Measurements from ENCODE around the gene CEACAM3.
A peak's percentile ranks its signal among the peaks of the same experiment; 100 is the strongest.
"Not testable (repeated sequence)": the region's sequence is repeated elsewhere in the genome, so short reads cannot be mapped to it uniquely, and the experiment has no call there.

Gene CEACAM3

DNA sequence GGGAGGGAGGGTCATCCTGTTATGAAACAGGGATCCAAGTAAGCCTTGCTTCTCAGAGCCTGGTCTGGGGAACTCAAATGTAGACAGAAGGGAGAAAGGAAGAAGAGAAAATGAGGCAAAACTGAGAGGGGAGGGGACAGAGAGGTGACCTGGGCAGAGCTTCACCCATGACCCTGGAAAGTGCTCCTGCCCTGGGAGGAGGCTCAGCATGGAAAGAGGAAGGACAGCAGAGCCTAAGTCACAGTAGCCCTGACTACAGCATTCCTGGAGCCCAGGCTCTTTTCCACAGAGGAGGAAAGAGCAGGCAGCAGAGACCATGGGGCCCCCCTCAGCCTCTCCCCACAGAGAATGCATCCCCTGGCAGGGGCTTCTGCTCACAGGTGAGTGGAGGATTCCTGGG is at the start of gene CEACAM3:
TSS of gene CEACAM3 (plus strand) at position 226 of the 400 bp plus-strand sequence. CDS start at position 317, 91 bp downstream.
- CTCF ChIA-PET, result interaction anchor here (0.7 to 6.1 kb wide), 10 partner anchors 9 to 68 kb away, joined by 3 to 158 read pairs (median 8); no protein-coding TSS in a partner anchor
- Mint-ChIP-seq H3K27ac (no peak within 1 kb of the TSS), H3K4me1 (no peaks in the 10 kb centered on the region), H3K36me3 (no peaks in the 10 kb centered on the region), H3K27me3 (peaks cover 68% of the 10 kb centered on the region), H3K4me3 (no peak within 1 kb of the TSS), H3K9me3 (no peaks in the 10 kb centered on the region)
- no peak for DNase-seq

DNA sequence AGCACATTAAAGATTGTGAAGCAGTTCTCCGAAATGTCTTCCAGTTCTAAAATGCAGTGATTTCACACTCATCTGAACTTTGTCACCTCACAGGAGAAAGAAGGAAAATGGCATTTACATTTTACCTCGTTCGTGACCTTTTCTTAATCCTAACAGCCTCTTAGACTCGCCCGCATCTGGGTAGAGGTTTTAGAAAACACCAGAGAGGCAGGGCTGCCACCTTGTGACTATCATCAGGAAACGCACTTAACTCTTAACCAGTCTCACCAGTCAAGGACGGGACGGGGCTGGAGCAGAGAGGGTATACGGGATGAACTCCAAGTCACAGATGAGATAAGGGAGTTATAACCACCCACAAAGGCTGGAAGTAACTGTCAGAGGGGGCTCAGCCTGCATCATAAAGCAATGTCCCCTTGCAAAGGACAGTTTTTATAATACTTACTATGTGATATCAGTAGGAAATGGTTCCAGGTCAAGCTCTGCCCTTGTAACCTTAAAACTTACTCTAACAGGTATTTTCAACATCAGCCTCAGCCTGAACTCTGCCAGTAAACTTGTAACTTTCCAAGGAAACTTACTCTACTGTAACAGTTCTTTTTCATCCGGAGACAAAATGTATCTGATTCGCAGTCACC is 49.7 kb upstream of the CEACAM3 start:
- DNase-seq, result peak; percentile 60
- Mint-ChIP-seq H3K36me3 (no peaks in the 10 kb centered on the region), H3K4me1 (peaks cover 8% of the 10 kb centered on the region), H3K4me3 (no peak overlapping the region), H3K9me3 (no peaks in the 10 kb centered on the region), H3K27me3 (peaks cover 78% of the 10 kb centered on the region), H3K27ac (no peak overlapping the region)
- CTCF ChIA-PET, result interaction anchor here (0.7 to 2.9 kb wide), 9 partner anchors 8 to 106 kb away, joined by 3 to 28 read pairs (median 4); partner anchors contain the start of gene CEACAM6

DNA sequence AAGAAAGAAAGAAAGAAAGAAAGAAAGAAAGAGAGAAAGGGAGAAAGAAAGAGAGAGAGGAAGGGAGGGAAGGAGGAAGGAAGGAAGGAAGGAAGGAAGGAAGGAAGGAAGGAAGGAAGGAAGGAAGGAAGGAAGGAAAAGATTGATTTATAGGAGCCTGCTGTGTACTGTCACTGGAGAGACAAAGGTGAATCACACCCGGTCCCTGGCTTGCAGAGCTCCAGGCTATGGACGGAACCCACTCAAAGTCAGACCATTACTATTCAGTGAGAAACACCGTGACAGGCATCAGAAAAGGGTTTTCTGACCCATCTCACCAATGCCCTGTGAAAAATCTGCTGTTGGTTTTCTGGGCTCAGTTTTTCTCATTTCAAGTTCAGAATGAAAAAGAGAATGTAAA is 48.4 kb upstream of the CEACAM3 start:
- Mint-ChIP-seq H3K36me3 (no peaks in the 10 kb centered on the region), H3K4me1 (peaks cover 8% of the 10 kb centered on the region), H3K27me3 (peaks cover 80% of the 10 kb centered on the region), H3K4me3 (no peak overlapping the region), H3K9me3 (no peaks in the 10 kb centered on the region), H3K27ac (no peak overlapping the region)
- no peak for DNase-seq
- CTCF ChIA-PET, result interaction anchor here (0.7 to 1.5 kb wide), 3 partner anchors 37 to 46 kb away, joined by 3 to 4 read pairs (median 4); no protein-coding TSS in a partner anchor

DNA sequence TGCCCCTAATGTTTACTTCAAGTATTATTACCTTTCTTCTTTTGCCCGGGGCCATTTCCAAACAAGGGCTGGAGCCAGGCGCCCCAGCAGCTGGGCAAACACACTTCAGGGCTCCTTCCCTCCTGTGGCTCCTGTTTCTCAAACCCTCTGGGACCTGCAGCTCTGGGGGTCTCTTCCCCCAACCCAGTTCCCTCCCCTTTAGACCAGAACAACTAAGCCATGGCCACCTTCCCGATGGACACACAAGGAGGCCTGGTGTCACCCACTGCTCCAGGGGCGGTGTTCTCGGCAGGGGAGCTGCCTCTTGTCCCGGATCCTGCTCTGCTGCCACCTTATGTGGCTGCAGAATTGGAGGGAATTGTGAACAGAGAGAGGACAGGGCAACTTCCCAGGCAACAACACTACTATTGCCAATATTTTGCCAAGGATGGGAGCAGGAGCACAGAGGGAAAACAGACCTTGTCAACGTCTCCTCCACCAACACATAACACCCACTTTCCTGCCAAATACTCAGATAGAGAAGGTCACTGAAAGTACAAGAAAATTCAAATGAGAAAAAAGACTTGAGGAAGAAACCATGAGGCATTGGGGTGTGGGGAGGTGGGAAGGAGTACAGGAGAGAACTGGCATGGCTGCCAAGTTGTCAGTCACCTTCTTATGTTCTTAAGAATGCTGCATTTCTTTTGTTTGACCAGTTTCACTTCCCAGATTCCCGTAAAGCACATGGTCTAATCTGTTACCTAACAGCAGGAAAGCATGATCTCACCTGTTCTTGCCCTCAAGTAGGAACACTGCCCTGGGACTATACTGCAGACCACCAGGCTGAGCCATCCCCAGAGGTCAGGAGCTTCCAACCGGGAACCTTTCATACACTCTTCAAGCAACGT is 45.9 kb upstream of the CEACAM3 start:
- CTCF ChIA-PET, result interaction anchor here (2.2 to 6.1 kb wide), 3 partner anchors 34 to 45 kb away, joined by 8 to 120 read pairs (median 52); no protein-coding TSS in a partner anchor
- H3K27me3 Mint-ChIP-seq, result peaks cover 77% of the 10 kb centered on the region
- not testable (repeated sequence) for H3K36me3 Mint-ChIP-seq, DNase-seq, H3K9me3 Mint-ChIP-seq, H3K4me3 Mint-ChIP-seq, H3K4me1 Mint-ChIP-seq, H3K27ac Mint-ChIP-seq

DNA sequence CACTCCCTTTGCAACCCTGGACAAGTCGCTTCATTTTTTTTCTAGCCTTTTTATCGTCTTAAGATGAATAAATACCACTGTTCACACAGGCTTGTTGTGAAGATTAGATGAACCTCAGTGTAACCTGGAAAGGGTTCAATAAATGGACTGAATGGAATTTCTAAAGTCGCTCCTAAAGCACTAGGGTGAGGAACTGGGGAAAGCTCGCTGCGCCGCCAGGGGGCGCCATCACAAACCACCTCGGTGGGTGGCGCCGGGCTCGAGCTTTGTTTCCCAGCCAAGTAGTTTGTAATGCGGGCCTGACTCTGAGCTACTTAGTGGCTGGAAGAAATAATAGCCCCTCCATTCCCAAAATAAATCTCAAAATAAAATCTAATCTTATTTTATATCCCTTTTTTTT is 43.2 kb upstream of the CEACAM3 start:
- H3K9me3 Mint-ChIP-seq, result no peaks in the 10 kb centered on the region
- H3K27ac Mint-ChIP-seq, result no peak overlapping the region
- H3K4me1 Mint-ChIP-seq, result peaks cover 2% of the 10 kb centered on the region
- DNase-seq, result peak; percentile 79
- CTCF ChIA-PET, result interaction anchor here (0.6 to 6.1 kb wide), 34 partner anchors 10 to 706 kb away, joined by 3 to 120 read pairs (median 4); no protein-coding TSS in a partner anchor
- H3K4me3 Mint-ChIP-seq, result no peak overlapping the region
- H3K27me3 Mint-ChIP-seq, result peaks cover 76% of the 10 kb centered on the region
- no peaks in the 10 kb centered on the region for H3K36me3 Mint-ChIP-seq

DNA sequence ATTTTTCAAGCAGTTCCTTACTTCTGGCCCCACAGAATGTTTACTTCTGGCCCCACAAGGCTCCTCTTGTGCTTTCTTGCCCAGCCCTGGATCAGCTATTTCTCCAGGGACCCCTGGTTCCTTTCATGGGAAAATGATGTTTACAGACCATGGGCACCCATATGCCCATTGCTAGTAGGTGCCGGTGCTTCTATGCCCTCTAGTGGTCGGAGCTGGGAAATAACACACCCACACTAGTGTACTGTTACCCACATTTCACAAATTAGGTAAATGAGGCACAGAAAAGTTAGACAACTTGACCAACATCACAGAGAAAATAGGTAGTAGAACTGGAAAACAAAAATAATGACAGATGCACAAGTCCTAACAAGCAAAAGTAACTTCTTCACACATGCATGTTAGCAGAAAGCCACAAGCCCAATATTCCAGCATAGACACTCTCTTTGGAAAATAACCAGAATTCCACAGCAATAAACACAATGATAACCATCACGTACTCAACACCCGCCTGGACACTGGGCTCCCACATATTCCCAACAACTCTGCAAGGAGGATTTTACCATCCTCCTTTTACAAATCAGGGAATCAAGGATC is 42.4 kb upstream of the CEACAM3 start:
- H3K9me3 Mint-ChIP-seq, result no peaks in the 10 kb centered on the region
- DNase-seq, result peak; percentile 79

DNA sequence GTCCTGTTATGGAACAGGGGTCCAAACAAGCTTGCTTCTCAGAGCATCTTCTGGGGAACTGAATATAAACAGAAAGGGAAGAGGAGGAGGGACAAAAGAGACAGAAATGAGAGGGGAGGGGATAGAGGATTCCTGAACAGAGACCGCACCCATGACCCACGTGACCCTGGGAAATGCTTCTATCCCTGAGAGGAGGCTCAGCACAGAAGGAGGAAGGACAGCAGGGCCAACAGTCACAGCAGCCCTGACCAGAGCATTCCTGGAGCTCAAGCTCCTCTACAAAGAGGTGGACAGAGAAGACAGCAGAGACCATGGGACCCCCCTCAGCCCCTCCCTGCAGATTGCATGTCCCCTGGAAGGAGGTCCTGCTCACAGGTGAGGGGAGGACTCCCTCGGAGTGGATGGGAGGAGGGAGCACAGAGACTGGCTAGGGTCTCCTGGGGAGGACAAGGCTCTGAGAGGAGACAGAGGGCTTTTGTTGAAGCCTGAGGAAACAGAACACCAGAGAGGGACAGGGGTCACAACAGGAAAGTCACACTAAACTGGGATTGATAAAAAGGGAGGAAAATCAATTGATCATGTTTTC is 41.0 kb upstream of the CEACAM3 start, which contains the start of gene CEACAM6:
TSS of gene CEACAM6 (plus strand) at position 203 of the 586 bp plus-strand sequence. CDS start at position 312, 109 bp downstream.
- Mint-ChIP-seq H3K9me3 (no peaks in the 10 kb centered on the region), H3K27me3 (peaks cover 81% of the 10 kb centered on the region), H3K4me1 (peaks cover 2% of the 10 kb centered on the region), H3K4me3 (no peak within 1 kb of the TSS), H3K27ac (no peak within 1 kb of the TSS), H3K36me3 (no peaks in the 10 kb centered on the region)
- DNase-seq, result no peak
- CTCF ChIA-PET, result interaction anchor here (0.6 to 6.1 kb wide), 9 partner anchors 8 to 79 kb away, joined by 3 to 120 read pairs (median 19); no protein-coding TSS in a partner anchor

More for the DNA sequence above, 42.4 kb upstream of the CEACAM3 start:
- CTCF ChIA-PET, result interaction anchor here (0.8 to 6.1 kb wide), 26 partner anchors 8 to 707 kb away, joined by 3 to 120 read pairs (median 8); no protein-coding TSS in a partner anchor
- peaks cover 77% of the 10 kb centered on the region for H3K27me3 Mint-ChIP-seq
- peaks cover 2% of the 10 kb centered on the region for H3K4me1 Mint-ChIP-seq
- no peaks in the 10 kb centered on the region for H3K36me3 Mint-ChIP-seq
- no peak overlapping the region for H3K4me3 Mint-ChIP-seq
- H3K27ac Mint-ChIP-seq, result no peak overlapping the region

DNA sequence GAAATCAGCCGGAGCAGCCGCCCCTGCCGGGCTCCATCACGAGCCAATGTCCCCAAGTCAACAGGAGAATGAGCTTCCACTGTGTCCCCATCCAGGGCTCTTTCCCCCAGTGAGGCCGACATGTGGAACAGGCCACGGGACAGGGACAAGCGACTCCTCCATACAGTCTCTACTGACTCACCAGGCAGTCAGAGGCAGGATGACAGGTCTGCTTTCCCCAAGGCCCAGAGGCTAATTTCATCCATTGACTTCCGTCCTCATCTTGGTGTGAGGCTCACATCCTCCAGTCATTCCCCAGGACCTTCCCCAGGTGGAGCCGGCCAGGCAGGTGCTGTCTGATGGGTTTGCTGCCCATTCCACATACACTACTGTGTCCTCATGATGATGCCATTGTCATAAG is 37.5 kb upstream of the CEACAM3 start:
- no peaks in the 10 kb centered on the region for H3K36me3 Mint-ChIP-seq
- peaks cover 85% of the 10 kb centered on the region for H3K27me3 Mint-ChIP-seq
- H3K27ac Mint-ChIP-seq, result no peak overlapping the region
- peaks cover under 1% of the 10 kb centered on the region for H3K4me1 Mint-ChIP-seq
- no peaks in the 10 kb centered on the region for H3K9me3 Mint-ChIP-seq
- no peak overlapping the region for H3K4me3 Mint-ChIP-seq
- no peak for DNase-seq
- CTCF ChIA-PET, result no interaction called here

DNA sequence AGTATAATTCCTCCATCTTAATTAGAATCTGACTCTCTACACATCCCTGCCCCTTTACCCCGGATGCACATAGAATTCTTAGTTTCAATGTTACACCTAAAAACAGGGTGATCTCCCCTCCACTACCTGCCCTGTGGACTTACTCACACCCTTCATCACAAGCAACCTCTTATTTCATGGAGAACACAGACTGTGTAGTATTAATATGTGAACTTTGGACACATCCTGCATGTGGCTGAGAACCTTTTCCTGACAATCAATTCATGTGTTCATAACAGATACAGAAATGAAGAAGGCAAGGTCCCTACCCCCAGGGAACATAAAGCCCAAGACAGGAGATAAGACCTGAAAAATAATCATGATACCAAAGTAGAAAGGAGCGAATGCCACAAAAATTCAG is 29.3 kb upstream of the CEACAM3 start:
- Mint-ChIP-seq H3K4me1 (peaks cover 3% of the 10 kb centered on the region), H3K4me3 (no peak overlapping the region), H3K36me3 (no peaks in the 10 kb centered on the region), H3K9me3 (no peaks in the 10 kb centered on the region), H3K27me3 (peaks cover 69% of the 10 kb centered on the region), H3K27ac (no peak overlapping the region)
- CTCF ChIA-PET, result interaction anchor here (0.8 to 0.9 kb wide), 2 partner anchors 11 to 17 kb away, joined by 3 read pairs; no protein-coding TSS in a partner anchor
- DNase-seq, result no peak

DNA sequence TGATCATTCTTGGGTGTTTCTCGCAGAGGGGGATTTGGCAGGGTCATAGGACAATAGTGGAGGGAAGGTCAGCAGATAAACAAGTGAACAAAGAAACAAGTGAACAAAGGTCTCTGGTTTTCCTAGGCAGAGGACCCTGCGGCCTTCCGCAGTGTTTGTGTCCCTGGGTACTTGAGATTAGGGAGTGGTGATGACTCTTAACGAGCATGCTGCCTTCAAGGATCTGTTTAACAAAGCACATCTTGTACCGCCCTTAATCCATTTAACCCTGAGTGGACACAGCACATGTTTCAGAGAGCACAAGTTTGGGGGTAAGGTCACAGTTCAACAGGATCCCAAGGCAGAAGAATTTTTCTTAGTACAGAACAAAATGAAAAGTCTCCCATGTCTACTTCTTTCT is 28.3 kb upstream of the CEACAM3 start:
- CTCF ChIA-PET, H3K4me3 Mint-ChIP-seq, H3K36me3 Mint-ChIP-seq, H3K27ac Mint-ChIP-seq, DNase-seq, H3K9me3 Mint-ChIP-seq: not testable (repeated sequence)
- Mint-ChIP-seq H3K27me3 (peaks cover 69% of the 10 kb centered on the region), H3K4me1 (peaks cover 12% of the 10 kb centered on the region)

DNA sequence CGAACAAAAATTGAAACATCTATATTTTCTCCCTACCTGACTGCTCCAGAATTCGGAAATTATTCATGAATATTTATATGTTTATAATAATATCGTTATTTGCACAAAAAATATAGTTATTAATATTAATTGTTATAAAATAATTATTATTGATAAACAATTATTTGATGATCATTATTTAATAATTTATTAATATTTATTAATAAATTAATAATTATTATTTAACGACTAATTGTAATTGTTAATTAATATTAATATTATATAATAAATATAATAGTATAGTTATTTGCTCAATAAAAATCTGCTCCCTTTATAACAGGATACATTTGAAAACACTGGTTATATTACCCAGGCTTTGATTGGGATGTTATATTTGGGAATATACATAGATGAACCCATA is 26.8 kb upstream of the CEACAM3 start:
- no peaks in the 10 kb centered on the region for H3K36me3 Mint-ChIP-seq
- H3K4me1 Mint-ChIP-seq, result peaks cover 25% of the 10 kb centered on the region
- no peak overlapping the region for H3K27ac Mint-ChIP-seq
- peaks cover 72% of the 10 kb centered on the region for H3K27me3 Mint-ChIP-seq
- CTCF ChIA-PET, result interaction anchor here (1.3 to 1.8 kb wide), 2 partner anchors 15 to 16 kb away, joined by 5 to 12 read pairs; no protein-coding TSS in a partner anchor
- no peak for DNase-seq
- no peak overlapping the region for H3K4me3 Mint-ChIP-seq
- H3K9me3 Mint-ChIP-seq, result no peaks in the 10 kb centered on the region

DNA sequence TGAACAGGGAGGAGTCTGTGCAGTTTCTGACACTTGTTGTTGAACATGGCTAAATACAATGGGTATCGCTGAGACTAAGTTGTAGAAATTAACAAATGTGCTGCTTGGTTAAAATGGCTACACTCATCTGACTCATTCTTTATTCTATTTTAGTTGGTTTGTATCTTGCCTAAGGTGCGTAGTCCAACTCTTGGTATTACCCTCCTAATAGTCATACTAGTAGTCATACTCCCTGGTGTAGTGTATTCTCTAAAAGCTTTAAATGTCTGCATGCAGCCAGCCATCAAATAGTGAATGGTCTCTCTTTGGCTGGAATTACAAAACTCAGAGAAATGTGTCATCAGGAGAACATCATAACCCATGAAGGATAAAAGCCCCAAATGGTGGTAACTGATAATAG is 25.0 kb upstream of the CEACAM3 start:
- H3K36me3 Mint-ChIP-seq, result no peaks in the 10 kb centered on the region
- H3K9me3 Mint-ChIP-seq, result no peaks in the 10 kb centered on the region
- H3K27ac Mint-ChIP-seq, result no peak overlapping the region
- DNase-seq, result no peak
- CTCF ChIA-PET, result interaction anchor here (0.7 to 1.8 kb wide), 3 partner anchors 14 to 42 kb away, joined by 3 to 12 read pairs (median 4); no protein-coding TSS in a partner anchor
- H3K4me1 Mint-ChIP-seq, result peaks cover 38% of the 10 kb centered on the region
- H3K27me3 Mint-ChIP-seq, result peaks cover 75% of the 10 kb centered on the region
- H3K4me3 Mint-ChIP-seq, result no peak overlapping the region

DNA sequence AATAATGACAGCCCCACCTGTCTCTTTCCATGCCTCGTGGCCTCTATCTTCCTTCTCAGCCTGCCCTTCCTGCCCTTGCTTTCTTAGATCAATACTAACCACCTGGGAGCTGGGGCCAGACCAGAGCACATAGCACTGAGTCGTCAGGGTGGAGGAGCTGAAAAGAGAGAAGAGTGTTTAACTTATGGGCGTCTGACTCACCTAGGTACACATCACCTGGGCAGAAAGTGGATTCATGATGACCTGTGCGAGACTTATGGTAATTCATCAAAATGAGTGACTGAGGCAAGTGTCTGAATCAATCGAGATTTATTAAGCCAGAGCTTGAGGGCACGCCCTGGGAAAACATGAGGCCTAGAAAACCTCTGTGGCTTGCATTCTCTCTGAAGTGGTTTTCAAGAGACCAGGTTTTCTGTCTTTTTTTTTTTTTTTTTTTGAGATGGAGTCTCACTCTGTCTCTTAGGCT is 21.8 kb upstream of the CEACAM3 start:
- DNase-seq, result peak; percentile 71
- Mint-ChIP-seq H3K4me3 (peak overlapping the region; percentile 9), H3K4me1 (peaks cover 38% of the 10 kb centered on the region), H3K27ac (no peak overlapping the region), H3K9me3 (no peaks in the 10 kb centered on the region), H3K36me3 (no peaks in the 10 kb centered on the region), H3K27me3 (peaks cover 95% of the 10 kb centered on the region)
- CTCF ChIA-PET, result interaction anchor here (0.9 to 2.4 kb wide), 3 partner anchors 10 to 21 kb away, joined by 3 to 19 read pairs (median 6); no protein-coding TSS in a partner anchor

Data from activated naive CD4-positive, alpha-beta T cell treated with anti-CD3 and anti-CD28 coated beads, Interleukin-2, amount 10 ng/mL, durations not matched to agents 7 days and 5 days (primary cell).